Stimulated activated naive CD8-positive, alpha-beta T cell treated with anti-CD3 and anti-CD28 coated beads, Interleukin-15, Interleukin-2, amounts not matched to agents 100 U/mL and 50 U/mL, for 24 hours (primary cell): Measurements from ENCODE around the gene KCNQ2.

Experiments
- ATAC-seq: fragments of 150-1000 bp; cut with Tn5 transposase; one replicate; pipeline ENCODE4 v1.10.0; 2021
- DNase-seq: peaks from one replicate; pipeline ENCODE4 v3.0.0; 2021

Gene KCNQ2

DNA sequence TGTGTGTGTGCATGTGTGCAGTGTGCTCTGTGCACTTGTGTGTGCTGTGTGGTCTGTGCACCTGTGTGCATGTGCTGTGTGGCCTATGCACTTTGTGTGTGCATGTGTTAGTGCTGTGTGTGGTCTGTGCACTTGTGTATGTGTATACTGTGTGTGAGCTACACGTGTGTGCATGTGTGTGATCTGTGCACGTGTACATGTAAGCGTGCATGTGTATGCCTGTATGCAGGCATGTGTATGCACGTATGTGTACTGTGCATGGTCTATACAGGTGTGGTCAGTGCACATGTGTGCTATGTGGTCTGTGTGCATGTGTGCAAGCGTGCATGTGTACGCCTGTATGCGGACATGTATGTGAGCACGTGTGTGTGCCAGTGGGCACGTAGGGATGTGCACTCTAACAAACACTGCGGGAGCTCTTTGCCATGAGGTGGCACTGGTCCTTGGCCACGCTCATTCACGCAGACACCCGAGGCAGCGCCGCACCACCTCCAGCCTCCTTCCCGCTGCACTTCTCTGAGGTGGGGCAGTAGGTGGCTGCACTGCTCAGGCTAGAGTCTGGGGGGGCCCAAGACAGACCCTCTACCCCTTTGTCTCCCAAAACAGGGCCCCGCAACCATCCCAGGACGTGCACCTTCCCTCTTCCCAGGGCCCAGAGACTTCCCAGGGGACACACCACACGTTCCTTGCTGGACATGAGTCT, 68.9 kb downstream of the KCNQ2 start:
- ATAC-seq (no peak), DNase-seq (no peak)

DNA sequence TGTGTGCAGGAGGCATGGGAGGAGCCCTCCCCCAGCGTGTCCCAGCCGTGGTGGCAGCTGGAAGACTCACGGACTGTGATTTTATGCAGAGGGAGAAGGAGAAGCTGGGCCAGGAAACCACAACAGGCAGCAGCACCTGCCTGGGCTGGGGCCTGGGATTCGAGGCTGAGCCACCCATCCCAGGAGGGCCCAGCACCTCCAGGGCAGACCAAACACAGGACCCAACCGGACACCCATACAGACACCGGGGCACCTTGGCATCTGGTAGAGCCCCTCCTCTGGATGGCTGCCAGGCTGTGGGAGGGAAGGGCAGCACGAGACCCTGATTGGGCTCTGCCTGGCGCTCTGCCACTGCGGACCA, 69.6 kb downstream of the KCNQ2 start:
- DNase-seq (no peak), ATAC-seq (no peak)

DNA sequence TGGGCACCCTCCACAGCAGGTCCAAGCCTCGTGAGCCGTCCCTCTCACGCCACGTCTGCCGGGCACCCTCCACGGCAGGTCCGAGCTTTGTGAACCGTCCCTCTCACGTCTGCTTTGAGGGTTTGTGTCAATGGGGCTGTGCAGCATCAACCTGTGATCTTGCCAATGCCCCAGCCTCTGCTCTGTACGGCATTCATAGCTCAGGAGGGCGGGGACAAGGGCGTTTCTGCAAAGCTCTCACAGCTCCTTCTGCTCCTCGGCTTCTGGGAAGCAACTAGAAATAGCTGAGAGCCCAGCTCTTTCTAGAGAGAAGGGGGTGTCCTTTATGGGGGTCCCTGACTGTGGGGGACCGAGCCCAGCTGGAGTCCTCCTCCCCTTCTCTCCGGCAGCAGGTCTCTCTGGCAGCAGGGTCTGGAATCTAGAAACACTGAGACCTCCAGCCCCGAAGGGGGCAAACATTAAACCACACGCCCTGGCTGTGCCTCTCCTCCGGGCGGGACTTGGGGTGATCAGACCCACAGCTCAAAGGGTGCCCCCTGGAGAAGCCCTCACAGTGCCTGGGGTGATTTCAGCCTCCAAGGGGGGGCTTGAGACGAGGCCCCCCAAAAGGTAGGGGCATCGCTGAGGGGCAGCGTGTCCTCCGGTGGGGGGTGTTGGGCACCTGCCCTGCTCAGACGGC, 70.1 kb downstream of the KCNQ2 start:
- DNase-seq (no peak), ATAC-seq (no peak)

DNA sequence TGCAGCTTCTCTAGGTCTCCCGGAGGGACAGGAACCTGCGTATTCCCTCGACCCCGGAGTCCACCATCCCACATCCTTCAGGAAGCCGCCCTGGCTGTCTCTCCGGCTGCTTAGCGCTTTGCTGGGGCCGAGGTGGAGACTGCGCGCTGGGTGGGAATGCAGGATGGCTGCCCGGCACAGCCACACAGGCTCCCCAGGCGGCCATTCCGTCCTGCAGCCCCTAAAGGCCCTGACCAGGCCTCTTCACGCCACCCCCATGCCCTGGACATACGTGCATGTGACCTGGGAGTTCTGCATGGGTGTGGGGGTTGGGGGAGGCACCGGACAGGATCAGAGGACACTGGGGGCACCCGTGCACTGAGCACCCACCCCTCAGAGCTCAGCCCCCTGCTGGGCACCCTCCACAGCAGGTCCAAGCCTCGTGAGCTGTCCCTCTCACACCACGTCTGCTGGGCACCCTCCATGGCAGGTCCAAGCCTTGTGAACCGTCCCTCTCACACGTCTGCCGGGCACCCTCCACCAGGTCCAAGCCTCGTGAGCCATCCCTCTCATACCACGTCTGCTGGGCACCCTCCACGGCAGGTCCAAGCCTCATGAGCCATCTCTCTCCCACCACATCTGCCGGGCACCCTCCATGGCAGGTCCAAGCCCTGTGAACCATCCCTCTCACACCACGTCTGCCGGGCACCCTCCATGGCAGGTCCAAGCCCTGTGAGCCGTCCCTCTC, 70.9 kb downstream of the KCNQ2 start:
- DNase-seq, result no peak
- ATAC-seq, result no peak

DNA sequence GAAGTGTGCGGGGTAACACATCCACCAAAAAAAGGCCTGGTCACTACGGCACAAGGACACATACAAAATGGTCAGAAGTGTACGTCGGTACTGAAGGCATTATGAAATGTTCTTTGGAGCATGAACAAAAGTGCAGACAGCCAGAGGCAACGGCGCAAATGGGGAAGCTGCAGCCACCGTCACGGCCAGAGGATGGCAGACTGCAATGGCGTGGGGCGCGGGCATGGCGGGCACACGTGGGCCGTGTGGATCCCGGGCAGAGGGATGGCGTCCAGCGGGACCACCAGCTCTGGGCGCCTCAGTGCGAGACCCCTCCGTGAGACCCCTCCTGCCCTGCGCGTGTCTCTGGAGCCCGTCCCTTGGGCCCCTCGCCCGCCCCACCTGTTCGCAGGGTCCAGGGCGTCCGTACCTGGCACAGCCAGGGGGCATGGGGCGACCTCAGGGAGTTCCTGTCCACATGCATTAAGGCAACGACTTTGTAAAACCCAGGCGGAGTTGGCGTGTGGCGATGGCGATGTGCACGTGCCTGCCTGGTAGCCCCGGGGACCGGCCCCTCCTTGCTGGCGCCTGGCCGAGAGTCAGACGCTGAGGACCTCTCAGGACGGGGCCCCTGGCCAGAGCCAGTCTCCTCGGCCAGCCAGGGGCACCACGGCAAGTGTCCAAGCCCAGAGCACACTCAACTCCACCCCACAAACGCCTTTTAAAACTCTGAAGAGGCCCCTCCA, 71.8 kb downstream of the KCNQ2 start:
- ATAC-seq (no peak), DNase-seq (no peak)

DNA sequence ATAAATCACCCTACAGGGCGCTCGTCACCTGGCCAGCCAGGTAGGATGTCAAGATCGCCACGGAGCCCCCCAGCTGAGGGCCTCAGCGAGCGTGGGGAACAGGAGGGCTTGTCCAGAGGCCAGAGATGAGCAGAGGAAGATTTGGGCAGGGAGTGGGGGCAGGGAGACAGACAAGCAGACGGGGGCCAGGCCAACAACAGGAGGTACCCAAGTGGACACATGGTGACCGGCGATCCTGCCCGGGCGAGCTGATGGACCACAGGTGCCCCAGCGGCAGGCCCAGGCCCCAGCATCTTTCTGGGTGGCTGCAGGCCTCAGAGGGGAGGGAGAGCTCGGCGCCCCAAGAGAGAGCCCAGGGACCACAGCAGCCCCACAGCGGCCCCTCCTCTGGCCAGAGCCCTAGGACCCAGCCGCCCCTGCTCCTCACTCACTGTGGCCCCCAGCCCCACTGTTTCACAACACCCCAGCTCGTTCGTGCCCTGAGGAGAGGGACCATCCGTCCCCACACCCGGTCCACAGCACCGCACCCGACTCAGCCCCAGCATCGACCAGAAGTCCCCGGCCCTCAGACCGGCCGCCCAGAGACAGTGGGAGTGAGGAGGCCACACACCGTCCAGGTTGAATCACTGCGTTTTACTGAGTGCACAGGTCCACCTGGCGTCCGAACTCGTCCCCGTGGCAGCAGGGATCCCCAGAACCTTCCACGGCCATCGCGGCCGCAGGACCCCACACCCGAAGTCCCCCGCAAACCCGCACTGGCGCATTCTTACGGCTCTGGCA, 72.7 kb downstream of the KCNQ2 start:
- DNase-seq (no peak), ATAC-seq (no peak)

DNA sequence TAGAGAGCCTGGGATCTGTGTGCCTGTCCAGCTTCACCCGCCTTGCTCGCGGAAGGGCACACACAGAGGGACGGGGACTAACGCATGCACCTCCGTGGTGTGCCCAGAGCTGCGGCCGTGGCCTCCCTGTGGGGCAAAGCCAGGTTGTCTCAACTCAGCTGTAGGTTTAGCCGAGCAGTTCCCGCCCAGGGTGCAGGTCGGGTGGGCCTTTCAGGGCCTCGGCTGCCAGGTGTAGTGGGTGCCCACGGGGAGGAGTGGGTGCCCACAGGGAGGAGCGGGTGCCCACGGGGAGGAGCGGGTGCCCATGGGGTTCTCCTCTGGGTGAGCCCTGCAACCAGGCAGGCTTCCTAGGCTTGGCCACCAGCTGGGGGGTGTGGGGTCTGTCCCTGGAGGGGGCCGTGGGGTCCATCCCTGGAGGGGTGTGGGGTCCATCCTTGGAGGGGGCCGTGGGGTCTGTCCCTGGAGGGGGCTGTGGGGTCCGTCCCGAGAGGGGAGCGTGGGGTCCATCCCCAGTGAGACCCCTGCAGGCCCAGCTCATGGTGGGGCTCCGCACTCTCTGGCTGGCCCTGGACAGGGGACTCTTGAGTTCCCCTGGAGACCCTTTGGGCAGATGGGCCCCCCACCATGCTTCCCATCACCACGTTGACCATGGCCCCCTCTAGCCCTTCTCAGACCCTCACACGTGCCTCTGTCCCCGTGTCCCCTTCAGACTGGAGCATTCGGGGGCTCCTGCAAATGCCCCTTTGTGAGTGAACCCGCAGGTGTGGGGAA, 73.5 kb downstream of the KCNQ2 start:
- no peak for ATAC-seq
- no peak for DNase-seq

DNA sequence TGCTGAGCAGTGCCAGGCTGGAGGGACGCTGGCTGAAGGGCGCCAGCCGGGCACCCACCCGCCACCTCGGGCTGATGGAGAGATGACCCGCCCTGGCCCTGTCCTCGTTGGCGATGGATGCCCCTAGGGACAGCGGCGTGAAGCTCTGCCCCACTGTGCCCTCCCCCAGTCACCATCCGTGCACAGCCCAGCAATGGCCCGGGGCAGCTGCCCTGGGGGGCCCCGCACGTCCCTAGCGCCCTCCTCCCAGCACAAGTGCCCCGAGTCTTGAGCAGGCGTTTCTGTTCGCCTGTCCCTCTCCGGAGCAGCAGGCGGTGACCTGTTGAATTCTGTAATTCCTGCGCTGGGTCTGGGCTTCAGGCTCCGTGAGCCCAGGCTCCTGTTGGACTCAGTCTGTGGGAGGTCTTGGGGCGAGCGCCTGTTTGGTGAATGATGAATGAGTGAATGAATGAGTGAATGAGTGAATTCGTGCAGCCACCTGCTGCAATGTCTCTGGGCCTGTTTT, 74.5 kb downstream of the KCNQ2 start:
- DNase-seq (no peak), ATAC-seq (no peak)

DNA sequence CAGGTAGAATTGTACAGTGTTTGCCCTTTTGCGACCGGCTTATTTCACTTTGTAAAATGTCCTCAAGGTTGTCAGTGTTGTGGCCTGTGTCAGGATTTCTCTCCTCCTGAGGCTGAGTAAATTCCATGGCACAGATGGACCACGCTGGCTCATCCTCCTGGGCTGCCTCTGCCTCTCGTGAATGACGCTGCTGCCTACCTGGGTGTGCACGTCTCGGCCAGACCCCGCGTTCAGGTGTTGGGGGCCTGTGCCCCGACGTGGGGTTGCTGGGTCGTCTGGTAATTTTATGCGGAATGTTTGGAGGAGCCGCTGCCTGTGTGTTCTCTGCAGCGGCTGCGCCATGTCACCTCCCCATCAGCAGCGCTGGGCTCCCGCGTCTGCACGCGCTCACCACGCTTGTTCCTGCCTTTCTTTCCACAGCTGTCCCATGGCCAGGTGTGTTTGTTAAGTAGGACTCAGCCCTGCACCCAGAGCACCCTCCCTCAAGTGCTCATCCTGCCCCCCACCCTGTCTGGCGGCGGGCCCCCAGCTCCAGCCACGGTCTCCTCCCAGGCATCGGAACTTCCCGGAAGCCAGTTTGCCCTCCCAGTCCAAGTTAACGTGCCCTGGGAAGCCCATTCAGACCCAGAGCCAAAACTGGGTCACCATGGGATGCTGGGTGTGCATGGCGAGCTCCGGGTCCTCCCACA, 75.2 kb downstream of the KCNQ2 start:
- no peak for ATAC-seq
- no peak for DNase-seq

DNA sequence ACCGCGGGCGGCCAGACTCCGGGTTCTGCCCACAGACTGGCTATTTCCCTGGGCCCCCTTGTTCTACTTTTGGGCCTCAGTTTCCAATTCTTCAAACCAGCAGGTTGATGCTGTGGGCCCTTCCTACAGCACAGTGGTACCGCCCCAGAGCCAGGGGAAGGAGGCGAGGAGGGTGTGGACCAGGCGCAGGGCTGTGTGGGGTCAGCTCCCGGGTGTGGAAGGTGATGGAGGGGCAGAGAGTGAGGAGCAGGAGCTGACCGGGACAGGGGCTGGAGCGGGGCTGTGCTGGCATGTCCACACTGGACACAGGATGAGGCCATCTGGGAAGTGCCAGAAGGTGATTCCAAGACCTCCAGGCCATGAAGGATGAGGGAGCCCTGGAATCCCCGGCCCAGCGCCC, 76.2 kb downstream of the KCNQ2 start:
- DNase-seq, result no peak

DNA sequence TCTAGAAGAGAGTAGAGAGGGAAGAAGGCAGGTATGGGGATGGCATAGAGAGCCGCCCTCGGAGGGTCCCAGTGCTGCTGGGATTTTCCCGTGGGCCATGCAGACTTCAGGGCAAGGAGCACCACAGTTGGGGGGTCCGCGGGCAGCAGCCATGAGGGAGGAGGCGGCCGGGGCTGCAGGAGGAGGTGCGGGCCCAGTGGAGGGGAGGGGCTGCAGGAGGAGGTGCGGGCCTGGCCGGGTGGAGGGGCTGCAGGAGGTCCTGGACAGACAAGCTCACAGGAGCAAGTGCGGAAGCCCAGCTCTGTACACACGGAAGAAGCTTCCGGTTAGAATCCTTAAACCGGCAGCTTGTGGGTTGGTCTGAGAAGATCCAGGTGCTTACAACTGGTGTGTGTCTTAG, 76.7 kb downstream of the KCNQ2 start:
- DNase-seq, result no peak
- no peak for ATAC-seq

More for the DNA sequence above, 76.2 kb downstream of the KCNQ2 start:
- no peak for ATAC-seq

DNA sequence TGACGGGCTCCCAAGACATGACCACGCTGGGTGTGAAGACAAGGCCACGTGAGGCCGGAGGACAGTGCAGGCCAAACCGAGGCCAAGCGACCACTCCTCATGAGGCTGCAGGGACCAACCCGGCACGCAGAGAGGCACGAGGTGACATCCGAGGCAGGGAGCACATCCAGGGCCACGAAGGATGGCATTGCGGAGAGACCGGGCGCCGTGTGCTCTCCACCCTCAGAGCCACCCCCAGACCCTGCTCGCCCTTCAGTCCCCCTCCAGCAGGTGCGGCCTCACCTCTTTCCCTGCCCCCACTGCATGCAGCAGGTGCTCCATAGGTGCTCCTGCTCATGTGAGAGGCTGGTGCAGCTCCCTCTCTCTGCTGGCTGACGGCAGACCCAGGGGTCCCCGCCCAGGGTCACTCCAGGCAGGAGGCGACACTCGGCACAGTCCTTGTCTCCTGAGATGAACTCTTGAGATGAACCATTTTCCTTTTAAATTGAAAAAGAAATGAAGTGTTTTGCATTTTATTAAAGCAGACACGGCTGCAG, 77.5 kb downstream of the KCNQ2 start:
- DNase-seq (no peak), ATAC-seq (no peak)

DNA sequence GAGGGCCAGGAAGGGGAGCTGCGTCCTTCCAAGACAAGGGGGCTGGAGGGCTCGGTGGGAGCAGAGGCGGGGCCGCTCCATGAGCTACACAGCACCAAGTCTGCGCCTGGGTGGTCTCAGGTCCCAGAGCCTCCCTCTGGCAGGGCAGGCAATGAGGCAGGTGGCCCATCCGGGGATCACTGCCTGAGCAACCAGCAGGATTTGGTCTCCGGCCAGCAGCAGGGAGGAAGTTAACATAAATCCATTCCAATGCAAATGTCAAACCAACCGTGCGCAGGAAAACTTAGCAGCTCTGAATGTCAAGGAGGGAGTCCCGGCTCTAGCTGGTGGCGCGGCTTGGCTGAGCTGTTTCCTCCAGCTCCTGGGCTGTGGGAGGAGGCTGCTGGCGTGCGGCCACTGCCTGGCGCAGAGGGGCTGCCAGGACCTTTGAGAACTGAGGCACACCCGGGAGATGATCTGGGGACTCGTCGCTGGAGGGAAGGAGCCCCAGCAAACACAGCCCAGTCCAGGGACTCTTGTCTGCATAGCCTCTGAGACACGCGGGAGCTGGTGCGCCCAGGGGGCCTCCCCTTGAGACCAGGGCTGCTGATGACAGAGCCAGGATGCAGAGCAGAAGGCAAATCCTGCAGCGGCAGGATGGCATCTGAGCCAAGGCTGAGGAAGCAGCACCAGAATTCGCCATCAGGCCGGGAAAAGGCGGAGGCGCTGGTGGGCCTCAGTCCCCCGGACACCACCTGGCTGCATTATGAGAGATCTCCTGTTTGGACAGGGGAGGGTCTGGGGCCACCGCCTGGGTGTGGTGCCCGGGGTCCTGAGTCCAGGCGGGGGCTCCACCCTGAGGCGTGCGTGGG, 78.2 kb downstream of the KCNQ2 start:
- DNase-seq (no peak), ATAC-seq (no peak)

DNA sequence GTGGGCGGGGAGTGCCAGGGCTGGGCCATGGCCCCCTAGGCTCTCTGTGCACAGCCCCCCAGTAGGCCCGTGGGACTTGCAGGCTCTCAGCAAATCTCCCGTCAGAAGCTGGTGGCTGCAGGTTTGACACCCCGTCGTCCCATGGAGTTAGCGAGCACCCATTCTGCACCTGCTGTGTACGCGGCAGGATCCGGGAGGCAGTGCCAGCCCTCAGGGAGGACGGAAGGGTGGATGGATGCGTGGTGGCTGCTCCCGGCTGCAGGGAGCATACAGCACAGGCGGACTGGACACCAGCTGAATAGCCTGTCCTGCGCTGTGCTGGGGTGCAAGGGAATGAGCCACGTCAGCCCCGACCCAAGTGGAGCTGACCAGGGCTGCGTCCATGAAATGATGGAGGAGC, 78.9 kb downstream of the KCNQ2 start:
- no peak for ATAC-seq
- no peak for DNase-seq

DNA sequence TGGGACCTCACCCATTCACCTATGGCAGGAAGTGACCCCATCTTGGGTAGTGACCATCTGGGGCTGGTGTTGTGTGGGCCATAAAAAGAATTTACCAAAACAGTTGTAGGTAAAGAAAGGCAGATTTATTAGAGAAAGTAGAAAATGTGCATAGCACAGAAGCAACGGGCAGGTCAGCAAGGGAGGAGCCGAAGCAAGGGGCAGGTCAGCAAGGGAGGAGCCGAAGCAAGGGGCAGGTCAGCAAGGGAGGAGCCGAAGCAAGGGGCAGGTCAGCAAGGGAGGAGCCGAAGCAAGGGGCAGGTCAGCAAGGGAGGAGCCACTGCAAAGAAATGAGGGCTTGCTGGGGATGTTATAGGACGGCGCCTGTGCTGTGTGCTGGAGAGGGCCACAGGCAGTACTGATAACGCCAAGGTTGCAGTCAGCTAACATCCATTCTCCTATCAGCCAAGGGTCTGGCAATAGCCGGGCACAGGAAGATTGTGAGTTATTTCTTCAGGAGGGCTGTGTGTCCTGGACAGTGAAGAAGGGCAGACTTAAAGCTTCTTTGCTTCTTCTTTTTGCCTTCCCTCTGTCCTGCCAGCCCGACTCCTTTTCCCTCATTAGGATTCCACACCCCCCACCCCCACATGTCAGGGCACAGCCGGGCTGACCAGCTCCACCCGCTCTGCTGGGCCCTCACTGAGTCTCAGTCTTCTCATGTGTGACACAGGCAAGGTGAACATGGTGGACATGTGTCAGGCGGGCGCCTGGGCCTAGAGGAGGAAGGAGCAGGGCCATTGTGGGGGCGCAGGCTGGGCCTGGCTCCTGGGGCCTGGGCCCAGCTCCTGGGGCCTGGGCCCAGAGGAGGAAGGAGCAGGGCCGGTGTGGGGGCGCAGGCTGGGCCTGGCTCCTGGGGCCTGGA, 79.7 kb downstream of the KCNQ2 start:
- DNase-seq, result no peak
- no peak for ATAC-seq

DNA sequence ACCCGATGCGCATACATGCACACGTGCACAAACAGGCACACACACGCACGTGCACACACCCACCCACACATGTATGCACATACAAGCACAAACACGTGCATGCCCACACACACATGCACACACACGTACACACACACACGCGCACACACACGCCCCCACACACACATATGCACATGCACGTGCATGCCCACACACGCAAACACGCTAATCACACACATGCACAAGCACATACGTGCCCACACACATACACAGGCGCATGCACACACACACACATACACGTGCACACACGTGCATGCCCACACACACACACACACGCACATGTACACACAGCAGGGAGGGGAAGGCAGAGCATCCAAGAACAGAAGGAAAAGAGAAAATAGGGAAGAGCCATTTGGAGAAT, 84.5 kb downstream of the KCNQ2 start:
- DNase-seq (no peak), ATAC-seq (no peak)

DNA sequence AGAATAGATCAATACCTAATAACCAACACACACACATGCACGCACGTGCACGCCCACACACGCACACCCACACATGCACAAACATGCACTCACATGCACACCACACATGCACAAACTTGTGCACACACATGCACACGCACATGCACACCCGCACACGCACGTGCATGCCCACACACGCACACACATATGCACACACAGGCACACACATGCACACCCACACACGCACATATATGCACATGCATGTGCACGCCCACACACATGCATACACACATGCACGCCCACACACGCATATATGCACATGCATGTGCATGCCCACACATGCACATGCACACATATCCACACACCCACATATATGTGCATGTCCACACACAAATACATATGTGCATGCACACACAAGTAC, 85.1 kb downstream of the KCNQ2 start:
- no peak for ATAC-seq
- DNase-seq, result no peak

DNA sequence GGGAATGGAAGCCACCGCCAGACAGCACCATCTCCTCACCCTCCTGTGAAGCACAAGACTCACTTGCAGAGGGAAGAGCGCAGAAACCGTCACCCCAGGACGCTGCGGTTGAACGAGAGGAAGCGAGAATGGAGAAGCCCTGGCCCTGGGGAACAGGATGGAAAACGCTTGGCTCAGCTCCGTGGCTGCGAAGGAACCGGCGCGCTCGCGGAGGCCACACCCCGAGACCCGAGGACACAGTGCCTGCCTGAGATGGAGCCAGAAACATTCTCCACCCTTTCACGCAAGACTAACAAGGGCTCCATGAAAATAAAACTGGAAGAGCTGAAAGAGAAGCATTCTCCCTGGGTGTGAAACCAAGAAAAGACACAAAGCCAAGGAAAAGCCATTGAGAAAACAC, 86.0 kb downstream of the KCNQ2 start:
- ATAC-seq, result no peak

More for the DNA sequence above, 86.0 kb downstream of the KCNQ2 start:
- no peak for DNase-seq
